Activated naive CD4-positive, alpha-beta T cell treated with anti-CD3 and anti-CD28 coated beads for 36 hours (primary cell): Measurements from ENCODE around the gene GHRHR. TPM values are rescaled to one million over a fixed set of nuclear protein-coding genes. Genes with fewer than 3 reads are reported as not detected.

Experiments
- CTCF ChIA-PET: fragments of 350-600 bp; sonication (Branson Sonifier 250); formaldehyde crosslinking; loops from one replicate; lab custom pipeline; 2021; ENCODE audit warnings: antibody characterized with exemption; lab: Charles Lee
- DNase-seq: peaks from one replicate; pipeline ENCODE4 v3.0.0-alpha.2; 2020
- H3K27ac Mint-ChIP-seq: one replicate; pipeline ENCODE4 v1.8.0; 2021; ENCODE audit warnings: mild to moderate bottlenecking, mixed read lengths
- H3K27me3 Mint-ChIP-seq: one replicate; pipeline ENCODE4 v1.8.0; 2021; ENCODE audit warnings: low read depth, mixed read lengths
- H3K36me3 Mint-ChIP-seq: one replicate; pipeline ENCODE4 v1.8.0; 2021; ENCODE audit warnings: low read depth, mixed read lengths
- H3K4me1 Mint-ChIP-seq: one replicate; pipeline ENCODE4 v1.8.0; 2021; ENCODE audit warnings: low read depth, mixed read lengths
- H3K4me3 Mint-ChIP-seq: one replicate; pipeline ENCODE4 v1.8.0; 2021; ENCODE audit warnings: mild to moderate bottlenecking, moderate library complexity, mixed read lengths
- H3K9me3 Mint-ChIP-seq: one replicate; pipeline ENCODE4 v1.8.0; 2021; ENCODE audit warnings: mixed read lengths
- intact Hi-C: fragments of 100-400 bp; cut with micrococcal nuclease; formaldehyde crosslinking; loops from one replicate; pipeline ENCODE4 v1.15.1; 2023
- total RNA-seq, 2 experiments: library from RNA; stranded (reverse); gene quantifications; one replicate each; pipeline ENCODE4 v1.2.3, GENCODE V29; 2021

GHRHR gene
- total RNA-seq, 2 experiments from 2014 or later, result not detected

DNA sequence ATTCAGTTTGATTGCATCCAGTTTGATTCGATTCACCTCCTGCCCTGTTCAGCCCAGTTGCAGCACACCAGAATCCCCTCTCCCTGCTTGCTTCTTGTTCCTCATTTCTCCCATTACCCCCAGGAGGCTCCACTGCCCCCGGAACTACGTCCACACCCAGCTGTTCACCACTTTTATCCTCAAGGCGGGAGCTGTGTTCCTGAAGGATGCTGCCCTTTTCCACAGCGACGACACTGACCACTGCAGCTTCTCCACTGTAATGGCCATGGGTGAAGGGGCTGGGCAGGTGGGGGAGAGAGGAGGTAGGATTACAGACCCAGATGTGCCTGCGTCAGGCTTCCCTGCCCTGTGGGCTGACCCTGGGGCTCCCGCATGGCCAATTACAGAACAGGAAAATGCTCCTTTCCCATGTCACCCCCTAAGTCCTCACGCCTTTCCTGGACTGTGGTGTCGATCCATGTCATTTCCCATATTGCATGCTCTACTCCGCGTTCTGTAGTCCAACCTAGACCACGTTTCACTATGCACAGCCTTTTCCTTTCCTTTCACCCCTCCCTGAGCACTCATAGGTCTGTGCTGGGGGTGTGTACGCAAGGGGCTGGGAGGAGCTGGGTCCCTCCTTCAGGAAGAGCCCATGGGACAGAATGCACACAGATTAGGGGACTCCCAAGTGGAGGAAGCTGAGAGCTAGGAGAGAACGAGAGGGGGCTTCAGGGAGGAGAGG is 8.2 kb downstream of the GHRHR start:
- CTCF ChIA-PET, result interaction anchor here (1.3 to 6.8 kb wide), 4 partner anchors 10 to 150 kb away, joined by 3 to 36 read pairs (median 4); no protein-coding TSS in a partner anchor
- DNase-seq, result no peak
- Mint-ChIP-seq H3K9me3 (no peaks in the 10 kb centered on the region), H3K36me3 (no peaks in the 10 kb centered on the region), H3K4me1 (no peaks in the 10 kb centered on the region), H3K27ac (no peak overlapping the region), H3K27me3 (peaks cover 19% of the 10 kb centered on the region), H3K4me3 (no peak overlapping the region)
- intact Hi-C loops, result no loop called here

DNA sequence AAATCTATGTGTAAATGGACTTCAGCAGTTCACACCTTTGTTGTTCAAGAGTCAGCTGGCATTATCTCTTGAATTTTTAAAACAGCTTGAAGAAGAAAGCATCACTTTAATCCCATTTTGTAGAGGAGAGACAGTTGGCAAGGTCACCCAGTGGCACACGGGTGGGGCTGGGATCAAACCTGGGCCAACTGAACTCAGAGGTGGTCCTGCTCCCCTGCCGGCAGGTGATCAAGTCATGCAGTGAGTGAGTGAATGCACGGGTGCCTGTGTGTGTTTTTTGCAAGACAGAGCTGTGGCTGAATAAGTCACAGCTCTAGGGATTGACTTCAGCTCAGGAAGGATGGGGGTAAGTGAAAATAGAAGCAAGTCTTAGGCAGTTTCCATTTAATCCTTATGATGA is 9.5 kb downstream of the GHRHR start:
- Mint-ChIP-seq H3K4me3 (no peak overlapping the region), H3K27me3 (peaks cover 20% of the 10 kb centered on the region), H3K4me1 (no peaks in the 10 kb centered on the region), H3K27ac (no peak overlapping the region), H3K9me3 (no peaks in the 10 kb centered on the region), H3K36me3 (no peaks in the 10 kb centered on the region)
- no peak for DNase-seq
- CTCF ChIA-PET, result interaction anchor here (1.2 to 6.8 kb wide), 8 partner anchors 10 to 174 kb away, joined by 3 to 36 read pairs (median 4); no protein-coding TSS in a partner anchor
- intact Hi-C loops, result no loop called here

DNA sequence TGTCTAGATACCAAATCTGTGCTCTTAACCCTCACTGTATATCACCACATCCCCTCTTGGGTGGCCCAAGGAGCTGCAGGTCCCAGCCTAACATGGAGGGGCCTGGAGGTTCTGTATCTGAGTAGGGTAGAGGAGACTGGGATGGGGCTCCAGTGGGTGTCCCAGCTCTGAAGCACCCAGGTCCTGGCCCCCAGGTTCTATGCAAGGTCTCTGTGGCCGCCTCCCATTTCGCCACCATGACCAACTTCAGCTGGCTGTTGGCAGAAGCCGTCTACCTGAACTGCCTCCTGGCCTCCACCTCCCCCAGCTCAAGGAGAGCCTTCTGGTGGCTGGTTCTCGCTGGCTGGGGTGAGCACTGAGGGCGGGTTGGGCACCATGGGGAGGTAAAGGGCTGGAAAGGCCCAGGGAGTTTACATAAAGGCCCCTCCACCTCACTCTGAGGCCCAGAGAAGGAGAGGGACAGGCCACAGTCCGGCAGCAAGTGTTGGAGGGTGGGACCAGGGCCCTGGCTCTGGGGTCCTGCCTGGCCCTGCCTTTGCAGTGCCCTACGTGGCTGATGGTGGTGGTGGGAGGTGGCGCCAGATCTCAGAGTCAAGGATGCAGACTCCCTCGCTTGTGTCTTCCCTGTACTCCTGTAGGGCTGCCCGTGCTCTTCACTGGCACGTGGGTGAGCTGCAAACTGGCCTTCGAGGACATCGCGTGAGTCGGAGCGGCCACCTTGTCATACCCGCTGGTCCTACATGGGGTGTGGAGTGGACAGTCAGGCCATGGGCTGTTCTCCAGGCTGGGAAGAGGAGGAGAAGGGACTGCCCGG is 10.2 kb downstream of the GHRHR start:
- peaks cover 23% of the 10 kb centered on the region for H3K27me3 Mint-ChIP-seq
- DNase-seq, result no peak
- no peaks in the 10 kb centered on the region for H3K36me3 Mint-ChIP-seq
- intact Hi-C loops, result loop anchor here (1.0 kb wide), 3 partner anchors 36 to 231 kb away; no protein-coding TSS in a partner anchor
- H3K4me3 Mint-ChIP-seq, result no peak overlapping the region
- no peaks in the 10 kb centered on the region for H3K9me3 Mint-ChIP-seq
- CTCF ChIA-PET, result interaction anchor here (1.1 to 6.8 kb wide), 9 partner anchors 8 to 174 kb away, joined by 3 to 36 read pairs (median 4); no protein-coding TSS in a partner anchor
- no peak overlapping the region for H3K27ac Mint-ChIP-seq
- no peaks in the 10 kb centered on the region for H3K4me1 Mint-ChIP-seq

DNA sequence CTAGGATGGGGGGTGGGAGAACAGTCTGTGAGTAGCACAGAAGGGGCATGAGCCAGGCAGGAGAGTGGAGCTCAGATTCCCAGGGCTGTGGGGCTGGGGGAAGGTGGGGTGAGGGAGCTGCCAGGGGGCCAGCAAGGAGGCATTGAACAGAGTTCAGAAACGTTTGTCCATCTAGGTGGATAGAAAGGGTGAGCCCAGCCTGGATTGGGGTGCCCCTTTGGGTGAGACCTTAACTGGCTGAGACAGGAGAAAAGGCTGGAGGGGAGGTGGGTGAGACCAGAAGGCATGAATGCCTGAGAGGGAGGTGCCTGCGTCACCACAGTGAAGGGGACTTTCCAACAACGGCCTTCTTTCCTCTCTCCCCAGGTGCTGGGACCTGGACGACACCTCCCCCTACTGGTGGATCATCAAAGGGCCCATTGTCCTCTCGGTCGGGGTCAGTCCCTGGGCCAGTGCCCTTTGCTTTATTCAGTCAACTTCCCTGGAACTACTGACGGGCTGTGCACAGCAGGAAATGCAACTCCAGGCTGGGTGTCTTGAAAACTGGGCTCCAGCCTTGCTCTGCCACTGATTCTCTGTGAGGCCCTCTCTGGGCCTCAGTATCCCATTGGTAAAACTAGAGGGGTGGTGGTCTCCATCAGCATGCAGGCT is 11.0 kb downstream of the GHRHR start:
- H3K27ac Mint-ChIP-seq, result no peak overlapping the region
- peak; percentile 84 for DNase-seq
- no peaks in the 10 kb centered on the region for H3K9me3 Mint-ChIP-seq
- no peaks in the 10 kb centered on the region for H3K4me1 Mint-ChIP-seq
- intact Hi-C loops, result loop anchor here (1.0 to 5.0 kb wide), 4 partner anchors 36 to 272 kb away; no protein-coding TSS in a partner anchor
- peaks cover 27% of the 10 kb centered on the region for H3K27me3 Mint-ChIP-seq
- no peaks in the 10 kb centered on the region for H3K36me3 Mint-ChIP-seq
- no peak overlapping the region for H3K4me3 Mint-ChIP-seq
- CTCF ChIA-PET, result interaction anchor here (1.1 to 6.8 kb wide), 8 partner anchors 9 to 175 kb away, joined by 3 to 36 read pairs (median 4); no protein-coding TSS in a partner anchor

DNA sequence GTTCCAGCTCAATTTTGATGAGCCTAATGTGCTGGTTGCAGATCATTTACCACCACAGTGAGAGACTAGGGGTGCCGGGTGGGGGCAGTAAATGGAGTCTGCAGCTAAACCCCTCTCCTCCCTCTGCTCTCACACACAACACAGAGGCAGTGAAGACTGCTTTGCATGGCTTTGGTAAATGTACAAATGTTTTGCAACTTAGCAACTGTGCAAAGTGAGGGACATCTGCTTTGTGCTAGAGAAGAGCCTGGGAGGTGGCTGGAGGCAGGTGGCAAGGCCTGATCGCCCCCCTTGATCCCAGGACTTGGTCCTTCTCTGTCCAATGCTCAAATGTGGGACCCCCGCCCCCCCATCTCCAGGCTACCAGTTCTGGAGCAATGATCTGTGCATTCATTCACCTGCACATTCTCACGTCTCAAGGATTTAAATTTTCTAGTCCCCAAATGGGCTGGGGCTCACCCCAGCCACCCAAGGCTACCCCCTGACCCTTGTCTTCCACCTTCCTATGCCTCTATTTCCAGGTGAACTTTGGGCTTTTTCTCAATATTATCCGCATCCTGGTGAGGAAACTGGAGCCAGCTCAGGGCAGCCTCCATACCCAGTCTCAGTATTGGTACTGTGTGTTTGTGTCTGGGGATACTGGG is 11.6 kb downstream of the GHRHR start:
- H3K27me3 Mint-ChIP-seq, result peaks cover 30% of the 10 kb centered on the region
- no peak overlapping the region for H3K4me3 Mint-ChIP-seq
- H3K36me3 Mint-ChIP-seq, result no peaks in the 10 kb centered on the region
- no peaks in the 10 kb centered on the region for H3K4me1 Mint-ChIP-seq
- CTCF ChIA-PET, result interaction anchor here (1.1 to 6.8 kb wide), 4 partner anchors 9 to 36 kb away, joined by 3 to 36 read pairs (median 5); no protein-coding TSS in a partner anchor
- no peak overlapping the region for H3K27ac Mint-ChIP-seq
- intact Hi-C loops, result loop anchor here (5.0 kb wide), 1 partner anchor 273 kb away; no protein-coding TSS in a partner anchor
- DNase-seq, result no peak
- no peaks in the 10 kb centered on the region for H3K9me3 Mint-ChIP-seq

DNA sequence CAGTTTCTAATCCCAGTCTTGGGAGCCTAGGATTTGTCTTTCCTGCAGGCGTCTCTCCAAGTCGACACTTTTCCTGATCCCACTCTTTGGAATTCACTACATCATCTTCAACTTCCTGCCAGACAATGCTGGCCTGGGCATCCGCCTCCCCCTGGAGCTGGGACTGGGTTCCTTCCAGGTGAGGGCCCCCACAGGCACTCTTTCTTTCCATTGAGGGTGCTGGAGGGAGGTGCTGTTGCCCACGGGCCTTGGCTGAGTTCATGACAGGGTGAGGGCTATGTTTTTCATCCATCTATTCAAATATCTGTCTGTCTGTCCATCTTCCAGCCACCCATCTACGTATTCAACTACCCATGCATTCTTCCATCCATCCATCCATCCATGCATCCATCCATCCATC is 12.6 kb downstream of the GHRHR start:
- Mint-ChIP-seq H3K4me1 (no peaks in the 10 kb centered on the region), H3K36me3 (no peaks in the 10 kb centered on the region), H3K27ac (no peak overlapping the region), H3K27me3 (peaks cover 33% of the 10 kb centered on the region), H3K9me3 (no peaks in the 10 kb centered on the region), H3K4me3 (no peak overlapping the region)
- intact Hi-C loops, result loop anchor here (5.0 kb wide), 1 partner anchor 274 kb away; no protein-coding TSS in a partner anchor
- no peak for DNase-seq
- CTCF ChIA-PET, result interaction anchor here (3.2 to 6.8 kb wide), 2 partner anchors 37 to 146 kb away, joined by 16 to 36 read pairs; no protein-coding TSS in a partner anchor

DNA sequence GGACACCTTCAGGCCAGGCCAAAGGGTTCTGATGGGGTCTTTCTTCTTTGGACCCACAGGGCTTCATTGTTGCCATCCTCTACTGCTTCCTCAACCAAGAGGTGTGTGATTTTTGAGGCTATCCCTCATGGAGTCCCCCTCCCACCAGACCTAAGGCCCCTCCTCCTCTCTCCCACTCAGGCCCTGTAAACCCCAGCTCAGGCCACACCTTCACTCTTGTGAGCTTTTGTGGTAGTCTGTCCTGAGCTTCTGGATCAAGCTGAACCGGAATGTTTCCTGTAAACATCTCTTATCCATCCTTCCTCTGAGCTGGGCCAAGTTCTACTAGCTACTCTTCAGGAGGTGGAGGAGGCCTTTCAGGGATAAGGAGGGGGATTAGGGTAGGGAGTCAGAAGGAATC is 13.5 kb downstream of the GHRHR start:
- intact Hi-C loops, result loop anchor here (5.0 kb wide), 1 partner anchor 275 kb away; no protein-coding TSS in a partner anchor
- Mint-ChIP-seq H3K9me3 (no peaks in the 10 kb centered on the region), H3K4me1 (no peaks in the 10 kb centered on the region), H3K27ac (peak overlapping the region; percentile 22), H3K4me3 (no peak overlapping the region), H3K36me3 (no peaks in the 10 kb centered on the region), H3K27me3 (peaks cover 30% of the 10 kb centered on the region)
- CTCF ChIA-PET, result interaction anchor here (1.1 to 3.2 kb wide), 4 partner anchors 9 to 145 kb away, joined by 3 to 16 read pairs (median 4); no protein-coding TSS in a partner anchor
- DNase-seq, result no peak

DNA sequence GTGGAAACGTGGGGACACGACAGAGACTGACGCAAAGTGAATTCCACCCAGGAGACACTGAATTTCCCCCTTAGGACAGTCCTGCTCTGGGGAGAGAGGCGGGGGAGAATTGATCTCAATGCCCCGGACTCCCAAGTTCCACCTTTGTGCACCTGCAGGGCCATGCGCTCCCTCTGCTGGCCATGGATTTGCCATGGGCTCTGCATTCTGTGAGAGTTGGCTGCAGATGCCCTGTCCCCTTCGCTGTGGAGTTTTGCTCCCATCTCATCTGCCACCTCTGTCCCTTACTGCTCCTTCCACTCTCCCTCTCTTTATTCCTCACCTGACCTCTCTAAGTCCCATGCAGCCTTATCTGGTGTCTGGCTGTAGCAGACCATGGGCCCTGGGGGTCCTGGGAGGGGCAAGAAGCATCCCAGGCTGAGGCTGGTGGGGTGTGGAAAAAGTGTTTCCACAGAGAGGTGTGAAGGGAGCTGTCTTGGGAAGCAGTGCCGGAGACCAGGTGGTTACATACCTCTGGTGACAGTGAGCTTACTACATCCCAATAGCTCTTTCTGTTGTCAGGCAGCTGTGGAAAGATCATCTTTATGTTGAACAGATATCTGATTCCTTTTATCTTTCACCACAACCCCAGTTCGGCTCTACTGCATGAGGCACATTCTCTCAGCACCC is 14.3 kb downstream of the GHRHR start:
- no peaks in the 10 kb centered on the region for H3K9me3 Mint-ChIP-seq
- CTCF ChIA-PET, result interaction anchor here (1.1 to 3.2 kb wide), 6 partner anchors 8 to 242 kb away, joined by 3 to 16 read pairs (median 4); no protein-coding TSS in a partner anchor
- H3K27ac Mint-ChIP-seq, result no peak overlapping the region
- no peaks in the 10 kb centered on the region for H3K36me3 Mint-ChIP-seq
- no peaks in the 10 kb centered on the region for H3K4me1 Mint-ChIP-seq
- peak; percentile 38 for DNase-seq
- H3K27me3 Mint-ChIP-seq, result peaks cover 26% of the 10 kb centered on the region
- no peak overlapping the region for H3K4me3 Mint-ChIP-seq
- intact Hi-C loops, result loop anchor here (5.0 kb wide), 1 partner anchor 276 kb away; no protein-coding TSS in a partner anchor

DNA sequence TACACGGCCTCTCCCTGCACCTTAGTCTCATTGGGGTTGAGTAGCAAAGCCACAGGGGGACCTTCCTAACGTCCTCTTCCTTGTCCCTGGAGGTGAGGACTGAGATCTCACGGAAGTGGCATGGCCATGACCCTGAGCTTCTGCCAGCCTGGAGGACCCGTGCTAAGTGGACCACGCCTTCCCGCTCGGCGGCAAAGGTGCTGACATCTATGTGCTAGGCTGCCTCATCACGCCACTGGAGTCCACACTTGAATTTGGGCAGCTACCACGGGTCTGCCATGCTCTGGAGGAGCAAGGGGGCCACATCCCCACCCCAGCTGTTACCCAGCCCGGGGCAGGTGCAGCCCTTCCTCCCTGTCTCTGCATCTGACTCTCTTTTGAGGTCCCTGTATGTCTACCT is 15.3 kb downstream of the GHRHR start:
- Mint-ChIP-seq H3K27me3 (peaks cover 30% of the 10 kb centered on the region), H3K27ac (no peak overlapping the region), H3K4me3 (no peak overlapping the region), H3K36me3 (no peaks in the 10 kb centered on the region), H3K4me1 (peaks cover 4% of the 10 kb centered on the region), H3K9me3 (no peaks in the 10 kb centered on the region)
- DNase-seq, result no peak
- CTCF ChIA-PET, result interaction anchor here (0.9 to 3.2 kb wide), 5 partner anchors 40 to 243 kb away, joined by 3 to 16 read pairs (median 5); no protein-coding TSS in a partner anchor
- intact Hi-C loops, result loop anchor here (5.0 kb wide), 1 partner anchor 277 kb away; no protein-coding TSS in a partner anchor

DNA sequence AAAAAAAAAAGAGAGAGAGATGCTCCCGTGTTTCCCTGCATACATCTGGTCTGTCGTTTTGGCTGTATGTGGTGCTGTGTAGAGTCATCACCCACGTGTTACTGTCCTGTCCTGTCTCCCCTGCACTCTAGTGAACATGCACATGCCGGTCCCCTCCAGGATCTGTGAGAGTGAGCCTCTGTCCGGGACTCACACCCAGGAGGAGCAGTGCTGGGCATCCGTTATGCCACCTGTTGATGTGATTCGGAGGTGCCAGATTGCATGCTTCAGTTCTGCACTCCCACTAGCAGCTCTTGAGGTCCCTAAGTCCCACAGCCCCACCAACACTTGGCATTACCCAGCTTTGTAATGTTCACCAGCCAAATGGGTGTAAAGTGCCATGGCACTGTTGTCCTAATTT is 16.4 kb downstream of the GHRHR start:
- no peaks in the 10 kb centered on the region for H3K36me3 Mint-ChIP-seq
- peaks cover 38% of the 10 kb centered on the region for H3K27me3 Mint-ChIP-seq
- no peak overlapping the region for H3K27ac Mint-ChIP-seq
- peaks cover 4% of the 10 kb centered on the region for H3K4me1 Mint-ChIP-seq
- intact Hi-C loops, result no loop called here
- H3K4me3 Mint-ChIP-seq, result no peak overlapping the region
- DNase-seq, result no peak
- H3K9me3 Mint-ChIP-seq, result no peaks in the 10 kb centered on the region
- CTCF ChIA-PET, result interaction anchor here (0.8 to 9.4 kb wide), 2 partner anchors 126 to 142 kb away, joined by 3 to 268 read pairs; no protein-coding TSS in a partner anchor
